ENCODE results near the gene KLK6.

GRCh38 chr19:50925734-50926133 is 43.7 kb downstream of the KLK6 start:
- TF ChIP-seq CTCF (IDR thresholded peaks at IDR 0.05): no peak
- TF ChIP-seq POLR2A (IDR thresholded peaks at IDR 0.05): no peak

All from testis (tissue), 2 donors.